GM10266 (cell line): ENCODE data around the gene WDR45B.

ENCODE experiments used
- DNase-seq: peaks from one replicate; pipeline ENCODE4 v3.0.0; 2012; ENCODE audit errors: extremely low spot score
- CTCF ChIP-seq: IDR thresholded peaks from 2 replicates; pipeline ENCODE4 v1.5.1; 2012; ENCODE audit warnings: mild to moderate bottlenecking, low read depth; ENCODE audit not compliant: control insufficient read depth, insufficient read depth; ENCODE audit errors: missing control alignments

WDR45B gene

GRCh38 chr17:82666931-82667667 is 18.9 kb upstream of the WDR45B start:
- DNase-seq = no peak
- no peak for TF ChIP-seq CTCF

GRCh38 chr17:82665891-82666290 is 17.6 kb upstream of the WDR45B start:
- TF ChIP-seq CTCF = no peak
- DNase-seq = no peak

GRCh38 chr17:82665217-82665616 is 17.0 kb upstream of the WDR45B start:
- no peak for DNase-seq
- TF ChIP-seq CTCF = no peak

GRCh38 chr17:82664701-82665182 is 16.5 kb upstream of the WDR45B start:
- no peak for DNase-seq
- no peak for TF ChIP-seq CTCF

- no peak for TF ChIP-seq CTCF
- DNase-seq = no peak
Observed at GRCh38 chr17:82664276-82664575, 16.0 kb upstream of the WDR45B start.

- no peak for TF ChIP-seq CTCF
- no peak for DNase-seq
Observed at GRCh38 chr17:82663381-82664275, 15.4 kb upstream of the WDR45B start.
